Pancreas (tissue), 10 donors: Measurements from ENCODE around the gene AQP12B. TPM values are rescaled to one million over a fixed set of nuclear protein-coding genes. Genes with fewer than 3 reads are reported as not detected.
A peak's percentile ranks its signal among the peaks of the same experiment; 100 is the strongest.
"Not testable (repeated sequence)": the region's sequence is repeated elsewhere in the genome, so short reads cannot be mapped to it uniquely, and the experiment has no call there.

Experiments
- ATAC-seq, 4 donors: fragments of 200-7000 bp; cut with Tn5 transposase; one replicate each; pipeline versions ENCODE4 v1.8.0 to v1.9.1; 2020; ENCODE audit warnings: mild to moderate bottlenecking in 4 of 4, moderate library complexity in 4 of 4
- DNase-seq, 6 donors: peaks; one replicate each; pipeline ENCODE4 v3.0.0-alpha.2; 2020
- FAIRE-seq: peaks from 2 replicates; lab custom pipeline; 2012; peaks lifted over from hg19 to GRCh38; lab: Jason Lieb, UNC
- H3K27ac ChIP-seq, 4 donors: fragments of 200-600 bp; sonication (generic); 1 replicate in 3 of 4; 2 replicates in 1 of 4; pipeline versions ENCODE4 v1.5.0 to v1.8.0; 2020
- H3K27me3 ChIP-seq, 4 donors: fragments of 200-600 bp; one replicate each; pipeline ENCODE4 v1.8.0; 2021
- H3K36me3 ChIP-seq, 3 donors: fragments of 200-600 bp; sonication (generic) in 1 of 3; one replicate each; pipeline versions ENCODE4 v1.5.0 to v1.8.0; 2020 to 2021
- H3K4me1 ChIP-seq, 3 donors: fragments of 200-600 bp; one replicate each; pipeline ENCODE4 v1.8.0; 2021
- H3K4me3 ChIP-seq, 4 donors: fragments of 200-600 bp; sonication (generic) in 2 of 4; one replicate each; pipeline versions ENCODE4 v1.5.0 to v1.8.0; 2020 to 2021
- H3K9me3 ChIP-seq, 4 donors: fragments of 200-600 bp; one replicate each; pipeline ENCODE4 v1.8.0; 2021
- WGBS, 2 donors: extraction: QIAGEN DNeasy Blood & Tissue Kit; methylation state at CpG; one replicate each; pipeline ENCODE4 v1.1.7; 2013; 5-methylcytosine and 5-hydroxymethylcytosine counted together
- intact Hi-C, 3 donors: fragments of 100-400 bp; cut with DNase I; formaldehyde crosslinking; loops; one replicate each; pipeline versions ENCODE4 v1.11.1 to v1.14.2; 2022
- polyA plus RNA-seq, 2 donors: library from polyadenylated mRNA; stranded (reverse); fragments of 200-250 nt; gene quantifications; one replicate each; pipeline ENCODE4 v1.2.3, GENCODE V29; 2013
- total RNA-seq, 6 donors: library from RNA; stranded (reverse); fragmentation: NEBNext Ultra II Directional in 4 of 6; extraction: Animal tissue kit (Norgen Biotek cat#: 25700) in 4 of 6; gene quantifications; one replicate each; pipeline versions ENCODE4 v1.2.1 to v1.2.4, GENCODE V29; 2021 to 2023
- TF ChIP-seq, protein P1 (sequence below), 4 donors: fragments of 200-600 bp; sonication (generic) in 3 of 4; IDR thresholded peaks; one replicate each; pipeline versions ENCODE4 v1.5.0 to v1.8.0; 2021; ENCODE audit warnings: antibody characterized with exemption in 4 of 4
- donor health status: healthy with polysubstance abuse.
- donor health status: DM: no; HTN: no; CAD: no; lungs with moderate emphysema.
- donor health status: DM: no; HTN: no; CAD: no.
- donor health status: control.
- donor health status: control.
- donor health status: Bipolar disorder and iron deficiency.
- donor health status: DM: yes; HTN: yes; CAD: no.
- donor health status: DM: no; HTN: no; CAD: no.
- donor health status: DM: no; HTN: no; CAD: no.
- donor health status: DM: yes; HTN: yes; CAD: no.

The AQP12B gene
- total and polyA plus RNA-seq, 8 donors = 54.2 to 240 (median 154) TPM

DNA sequence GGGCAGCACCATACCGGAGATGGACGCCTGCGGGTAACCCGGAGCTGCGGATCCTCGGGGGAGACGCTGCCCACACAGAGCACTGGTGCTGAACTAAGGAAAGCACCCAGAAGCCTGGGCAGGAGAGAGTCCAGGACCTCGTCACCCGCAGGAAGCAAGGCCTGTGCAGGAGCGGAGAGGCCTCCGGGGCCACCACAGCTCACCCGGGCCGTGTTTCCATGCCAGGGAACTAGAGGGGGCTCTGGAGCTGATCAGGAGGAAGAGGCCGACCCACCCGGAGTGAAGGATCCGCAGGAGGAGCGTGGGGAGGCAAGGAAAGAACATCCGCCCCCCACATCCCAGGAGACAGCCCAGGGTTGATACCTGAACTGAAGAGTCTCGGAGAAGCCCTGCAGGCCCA lies 3.8 kb downstream of the AQP12B start:
- no CpG with 5 or more reads among the region's 19 CpGs for WGBS, 2 donors
- H3K27ac ChIP-seq, H3K4me1 ChIP-seq, ATAC-seq, H3K36me3 ChIP-seq, FAIRE-seq, H3K9me3 ChIP-seq, DNase-seq, H3K4me3 ChIP-seq, H3K27me3 ChIP-seq, intact Hi-C loops: not testable (repeated sequence)

DNA sequence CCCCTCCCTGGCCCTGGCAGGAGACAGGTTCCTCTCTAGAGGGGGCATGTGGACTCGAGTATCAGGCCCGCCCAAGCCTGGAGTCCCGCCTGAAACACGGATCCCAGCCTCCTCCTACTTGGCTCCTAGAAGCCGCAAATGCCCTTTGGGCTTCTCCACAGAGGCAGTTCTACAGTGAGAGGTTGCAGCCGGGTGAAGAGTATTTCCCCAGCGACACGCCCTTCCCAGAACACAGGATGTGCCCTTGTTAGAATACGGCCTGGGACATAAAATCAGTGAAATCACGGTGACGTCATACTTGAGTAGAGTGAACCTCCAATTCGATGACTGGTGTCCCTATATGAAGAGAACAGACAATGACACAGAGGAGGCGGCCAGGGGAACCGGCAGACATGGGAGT lies 4.6 kb downstream of the AQP12B start:
- H3K27ac ChIP-seq, DNase-seq, FAIRE-seq, H3K9me3 ChIP-seq, H3K4me1 ChIP-seq, H3K27me3 ChIP-seq, H3K4me3 ChIP-seq, intact Hi-C loops, H3K36me3 ChIP-seq, ATAC-seq: not testable (repeated sequence)
- WGBS, 2 donors = 61 to 72% methylated on average over 3 to 6 of the region's 14 CpGs

DNA sequence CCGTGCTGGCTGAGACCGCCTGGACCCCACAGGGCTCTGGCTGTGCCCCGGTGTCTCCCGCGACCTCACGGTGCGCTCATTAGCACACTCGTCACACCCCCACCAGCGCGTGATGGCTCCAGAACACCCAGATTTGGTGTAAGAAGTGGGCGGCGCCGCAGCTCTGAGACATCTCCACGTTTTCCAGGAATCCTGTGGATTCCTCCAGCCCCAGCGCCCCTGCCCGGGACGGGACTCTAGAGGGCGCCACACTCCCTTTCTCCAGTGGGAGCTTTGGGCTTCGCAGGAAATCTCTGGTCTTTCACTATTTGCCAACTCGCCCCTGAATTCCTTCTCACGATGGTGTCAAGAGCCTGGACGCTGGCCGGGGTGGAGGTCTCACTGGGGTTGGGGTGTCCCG lies 7.3 kb downstream of the AQP12B start:
- H3K27me3 ChIP-seq, H3K4me1 ChIP-seq, DNase-seq, H3K4me3 ChIP-seq, H3K36me3 ChIP-seq, intact Hi-C loops, FAIRE-seq, H3K9me3 ChIP-seq, H3K27ac ChIP-seq: not testable (repeated sequence)
- no CpG with 5 or more reads among the region's 24 CpGs for WGBS, 2 donors
- ATAC-seq = peak; percentile 80 to 91 (median 84)

DNA sequence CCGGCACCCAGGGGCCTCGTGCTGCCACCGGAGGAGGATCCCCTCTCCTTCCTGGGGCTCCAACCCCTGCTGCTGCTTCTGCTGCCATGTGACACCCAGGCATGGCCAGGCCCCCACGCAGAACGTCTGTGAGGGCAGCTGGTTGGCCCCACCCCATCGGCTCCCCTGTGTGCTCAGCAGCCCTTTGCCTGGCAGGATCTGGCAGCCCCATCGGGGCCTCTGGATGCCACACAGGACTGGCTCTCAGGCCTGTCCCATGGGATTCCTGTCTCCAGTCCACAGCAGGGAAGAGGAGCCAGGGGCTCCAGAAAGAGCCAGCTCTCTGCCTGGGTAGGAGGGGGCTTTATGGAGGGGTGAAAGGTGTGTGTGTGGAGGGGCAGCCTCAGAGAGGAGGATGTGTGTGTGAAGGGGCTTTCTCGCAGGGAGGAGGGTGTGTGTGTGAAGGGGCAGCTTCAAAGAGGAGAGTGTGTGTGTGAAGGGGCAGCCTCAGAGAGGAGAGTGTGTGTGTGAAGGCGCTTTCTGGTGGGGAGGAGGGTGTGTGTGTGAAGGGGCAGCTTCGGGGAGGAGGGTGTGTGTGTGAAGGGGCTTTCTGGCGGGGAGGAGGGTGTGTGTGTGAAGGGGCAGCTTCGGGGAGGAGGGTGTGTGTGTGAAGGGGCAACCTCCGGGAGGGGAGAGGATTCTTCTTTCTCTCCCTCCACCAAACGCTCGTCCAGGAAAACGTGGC lies 8.1 kb downstream of the AQP12B start:
- 8 to 21% methylated on average over 11 to 13 of the region's 16 CpGs for WGBS, 2 donors
- H3K36me3 ChIP-seq, intact Hi-C loops, H3K4me1 ChIP-seq, H3K4me3 ChIP-seq, H3K27ac ChIP-seq, H3K9me3 ChIP-seq, FAIRE-seq, H3K27me3 ChIP-seq: not testable (repeated sequence)
- DNase-seq (peak in 3 of 6 donors; percentile 40 to 62 (median 44)), ATAC-seq (peak in 2 of 4 donors; percentile 4 to 18)

DNA sequence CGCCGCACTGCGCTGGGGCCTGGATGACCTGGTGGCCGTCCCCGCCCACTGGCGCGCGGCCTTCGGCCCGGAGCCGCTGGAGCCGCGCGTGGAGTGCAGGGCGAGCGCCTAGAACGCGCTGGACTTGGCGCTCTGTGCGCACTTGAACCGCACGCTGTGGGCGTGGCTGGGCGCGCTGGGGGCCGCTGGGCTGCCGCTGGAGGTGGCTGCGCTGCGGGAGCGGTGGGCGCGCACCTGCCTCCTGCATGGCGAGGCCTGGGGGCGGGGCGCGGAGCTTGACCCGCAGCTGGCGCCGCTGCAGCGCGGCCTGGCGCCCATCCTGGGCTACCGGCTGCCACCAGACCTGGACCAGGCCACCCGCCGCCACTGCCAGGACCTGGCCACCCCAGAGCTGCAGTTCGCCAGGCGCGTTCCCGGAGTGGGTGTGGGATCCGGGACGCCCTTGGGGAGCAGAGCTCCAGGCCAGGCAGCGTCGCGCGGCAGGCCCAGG lies 9.9 kb downstream of the AQP12B start:
- 4% methylated on average over 49 to 55 of the region's 55 CpGs for WGBS, 2 donors
- Histone ChIP-seq H3K4me3 (no peak overlapping the region), H3K27me3 (peaks cover 0 to 4% (median 0%) of the 10 kb centered on the region in 4 donors), H3K4me1 (peaks cover 0 to 3% (median 0%) of the 10 kb centered on the region in 3 donors), H3K27ac (no peak overlapping the region), H3K36me3 (no peaks in the 10 kb centered on the region), H3K9me3 (no peaks in the 10 kb centered on the region)
- FAIRE-seq (no peak), DNase-seq (peak in 4 of 6 donors; percentile 35 to 77 (median 54)), ATAC-seq (peak in 1 of 4 donors; percentile 13)
- intact Hi-C loops = no loop called here
- TF ChIP-seq, protein P1, sequence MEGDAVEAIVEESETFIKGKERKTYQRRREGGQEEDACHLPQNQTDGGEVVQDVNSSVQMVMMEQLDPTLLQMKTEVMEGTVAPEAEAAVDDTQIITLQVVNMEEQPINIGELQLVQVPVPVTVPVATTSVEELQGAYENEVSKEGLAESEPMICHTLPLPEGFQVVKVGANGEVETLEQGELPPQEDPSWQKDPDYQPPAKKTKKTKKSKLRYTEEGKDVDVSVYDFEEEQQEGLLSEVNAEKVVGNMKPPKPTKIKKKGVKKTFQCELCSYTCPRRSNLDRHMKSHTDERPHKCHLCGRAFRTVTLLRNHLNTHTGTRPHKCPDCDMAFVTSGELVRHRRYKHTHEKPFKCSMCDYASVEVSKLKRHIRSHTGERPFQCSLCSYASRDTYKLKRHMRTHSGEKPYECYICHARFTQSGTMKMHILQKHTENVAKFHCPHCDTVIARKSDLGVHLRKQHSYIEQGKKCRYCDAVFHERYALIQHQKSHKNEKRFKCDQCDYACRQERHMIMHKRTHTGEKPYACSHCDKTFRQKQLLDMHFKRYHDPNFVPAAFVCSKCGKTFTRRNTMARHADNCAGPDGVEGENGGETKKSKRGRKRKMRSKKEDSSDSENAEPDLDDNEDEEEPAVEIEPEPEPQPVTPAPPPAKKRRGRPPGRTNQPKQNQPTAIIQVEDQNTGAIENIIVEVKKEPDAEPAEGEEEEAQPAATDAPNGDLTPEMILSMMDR (IDR thresholded peaks at IDR 0.05) = no peak

DNA sequence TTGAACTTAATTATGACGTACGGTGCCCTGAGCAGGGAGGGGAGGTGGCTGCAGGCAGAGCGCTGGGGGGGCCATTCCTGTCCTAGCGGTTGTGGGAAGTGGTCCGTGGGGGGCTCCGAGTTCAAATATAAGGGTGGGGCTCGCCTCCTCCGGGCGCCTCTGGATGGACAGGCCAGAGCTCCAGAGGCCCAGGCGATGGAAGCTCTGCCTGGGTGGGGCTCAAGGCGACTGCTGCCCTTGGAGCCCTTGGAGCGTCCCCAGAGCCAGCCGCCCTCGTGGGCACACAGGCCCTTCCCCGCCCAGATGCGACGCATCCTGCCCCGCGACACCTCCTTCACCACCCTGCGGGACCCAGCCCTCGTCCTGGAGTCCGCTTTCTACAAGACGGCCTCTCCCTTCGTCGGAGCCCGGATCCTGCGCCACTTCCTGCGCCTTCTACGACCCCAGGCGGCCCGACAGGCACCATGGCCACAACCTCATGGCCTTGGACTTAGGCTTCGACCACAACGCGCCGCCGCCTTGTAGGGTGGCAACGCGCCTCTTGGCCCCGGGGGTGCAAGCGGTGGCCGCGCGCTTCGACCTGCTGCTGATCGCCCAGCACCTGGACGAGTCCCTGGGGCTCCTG lies 10.5 kb downstream of the AQP12B start:
- FAIRE-seq (no peak), DNase-seq (peak in 1 of 6 donors; percentile 69), ATAC-seq (no peak)
- TF ChIP-seq, protein P1 (IDR thresholded peaks at IDR 0.05) = no peak
- 36 to 39% methylated on average over 46 of the region's 46 CpGs for WGBS, 2 donors
- Histone ChIP-seq H3K36me3 (no peaks in the 10 kb centered on the region), H3K27me3 (peaks cover 0 to 10% (median 1%) of the 10 kb centered on the region in 4 donors), H3K4me1 (peaks cover 0 to 3% (median 0%) of the 10 kb centered on the region in 3 donors), H3K4me3 (no peak overlapping the region), H3K9me3 (no peaks in the 10 kb centered on the region), H3K27ac (no peak overlapping the region)
- intact Hi-C loops = no loop called here
